NCI-H748 (cell line): ENCODE measurements around the gene ECSCR.

ENCODE experiments used
- DNase-seq: peaks from one replicate; lab custom pipeline; 2025; ENCODE audit not compliant: unreplicated experiment; lab: John Stamatoyannopoulos, UW

Gene ECSCR

DNA sequence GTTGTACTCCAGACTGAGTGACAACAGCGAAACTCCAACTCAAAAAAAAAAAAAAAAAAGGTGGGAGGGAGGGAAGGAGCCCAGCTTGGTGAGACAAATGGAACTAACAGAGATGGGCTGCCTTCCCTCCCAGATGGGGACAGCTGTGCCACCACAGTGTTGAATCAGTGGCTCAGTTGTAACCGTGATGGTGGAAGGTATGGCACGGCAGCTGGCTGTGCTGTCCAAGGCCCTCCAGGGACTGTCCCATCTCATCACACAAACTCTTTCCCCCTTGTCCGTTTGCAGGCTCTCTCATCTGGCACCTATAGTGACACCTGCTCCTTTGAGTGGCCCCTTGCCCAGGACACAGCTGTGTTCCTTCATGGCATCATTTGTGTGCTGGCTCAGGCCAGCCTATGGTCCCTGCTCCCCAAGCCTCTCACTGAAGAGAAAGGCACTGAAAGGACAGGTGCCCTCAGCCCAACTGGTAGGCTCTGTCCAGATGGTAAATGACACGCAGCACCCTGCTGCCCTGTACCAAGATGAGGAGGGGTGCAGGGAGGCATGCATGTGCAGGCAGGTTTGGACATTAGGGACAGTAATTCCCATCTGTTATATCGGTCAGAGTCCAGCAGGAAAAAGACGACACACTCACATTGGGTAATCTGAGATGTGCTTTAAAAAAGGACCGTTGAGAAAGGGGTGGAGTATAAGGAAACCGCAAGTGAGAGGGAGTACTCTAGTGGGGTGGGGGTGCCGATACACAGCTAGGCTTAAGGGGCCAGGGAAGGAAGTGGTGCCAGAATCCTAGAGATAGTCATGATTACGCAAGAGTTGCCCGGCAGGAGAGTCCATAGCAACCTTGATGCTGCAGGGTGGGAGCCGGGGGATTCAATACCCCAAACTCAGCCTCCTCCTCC is 12.6 kb upstream of the ECSCR start:
- no peak for DNase-seq

GRCh38 chr5:139473565-139473964 is 11.0 kb upstream of the ECSCR start:
- DNase-seq: no peak

DNA sequence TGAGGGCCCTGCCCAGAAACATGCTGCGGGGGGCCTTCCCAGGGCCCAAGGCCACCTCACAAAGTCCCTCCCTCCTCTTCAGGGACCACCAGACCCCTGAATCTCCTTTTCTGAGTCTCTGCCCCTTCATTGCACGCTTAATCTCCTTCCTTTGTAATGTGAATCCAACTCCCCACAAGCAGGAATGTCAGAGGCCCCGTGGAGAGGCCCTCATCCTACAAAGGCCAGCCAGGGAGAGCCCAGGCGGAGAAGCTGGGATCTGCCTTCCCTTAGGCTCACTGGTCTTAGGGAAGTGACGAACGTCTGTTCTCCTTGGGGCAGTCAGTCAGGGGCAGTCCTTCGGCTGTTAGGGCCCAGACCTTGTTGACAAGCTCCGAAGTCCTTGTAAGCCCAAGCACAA is 10.6 kb upstream of the ECSCR start:
- DNase-seq: no peak

- DNase-seq: no peak
These were observed 10.0 kb upstream of the ECSCR start for GRCh38 chr5:139472386-139473030.

DNA sequence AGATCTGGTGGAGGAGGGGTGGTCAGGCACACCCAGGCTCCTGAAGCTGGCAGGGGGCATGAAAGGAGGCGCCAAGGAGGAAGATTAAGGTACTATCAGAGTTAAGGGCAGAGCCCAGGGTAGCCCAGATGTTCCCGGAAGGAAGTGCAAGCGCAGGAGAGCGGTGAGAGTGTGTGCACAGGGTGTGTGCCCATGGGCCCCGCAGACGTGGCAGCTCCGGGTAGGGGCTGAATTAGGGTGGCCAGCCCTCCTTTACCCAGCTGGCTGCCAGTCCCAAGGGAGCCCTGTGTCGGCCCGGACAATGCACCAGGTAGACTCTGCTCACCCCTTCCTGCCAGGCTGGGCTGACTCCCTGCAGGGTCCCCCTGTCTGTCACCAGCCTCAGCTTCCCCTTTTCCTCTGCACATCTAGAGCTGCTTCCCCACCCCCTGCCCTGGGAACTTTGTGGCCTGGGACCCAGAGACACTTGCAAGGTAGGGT is 8.3 kb upstream of the ECSCR start, which contains the start of gene SMIM33:
Gene SMIM33 (plus strand): TSS at position 184 of the 480 bp plus-strand sequence. CDS start 118 bp downstream, at position 302.
- no peak for DNase-seq

GRCh38 chr5:139468421-139468931 is 5.9 kb upstream of the ECSCR start:
- no peak for DNase-seq

DNA sequence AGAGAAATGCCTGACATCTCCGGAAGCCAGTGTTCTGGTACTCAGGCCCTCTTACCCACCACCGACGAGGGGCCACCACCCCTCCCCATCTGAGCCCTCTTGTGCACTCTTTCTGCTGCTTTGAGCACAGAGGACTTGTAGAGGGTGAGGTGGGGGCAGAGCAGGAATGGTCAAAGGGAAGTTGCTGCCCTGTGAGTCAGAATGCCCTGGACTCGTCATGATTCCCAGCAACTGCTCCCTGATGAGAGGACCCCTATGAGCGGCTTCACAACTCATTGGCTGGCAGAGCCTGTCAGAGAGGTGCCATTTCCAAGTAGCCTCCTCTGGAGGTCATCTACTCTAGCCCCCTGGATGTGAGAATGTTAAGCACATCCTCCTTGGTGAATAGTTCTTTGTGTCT is 845 bp downstream of the ECSCR start:
- DNase-seq: no peak

- no peak for DNase-seq
These were observed 1.4 kb downstream of the ECSCR start for GRCh38 chr5:139461176-139461575.

DNA sequence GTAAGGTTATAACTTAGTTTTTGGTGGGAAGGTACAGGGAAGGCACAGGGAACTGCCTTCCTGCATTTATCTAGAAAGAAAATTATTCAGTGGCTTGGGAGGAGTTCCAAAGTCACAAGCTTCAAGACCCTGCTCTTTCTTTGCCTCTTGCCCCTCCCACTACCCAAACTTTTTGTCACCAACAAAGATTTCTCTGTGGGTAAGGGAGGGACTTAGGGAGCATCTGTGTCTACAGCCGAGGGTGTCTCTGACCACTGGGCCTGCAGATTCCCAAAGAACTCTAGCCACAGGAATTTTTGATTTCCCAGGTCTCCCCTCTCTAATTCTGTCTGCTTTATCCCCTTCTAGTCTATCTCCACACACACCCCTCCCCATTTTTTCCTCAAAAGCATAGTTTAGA is 2.1 kb downstream of the ECSCR start:
- no peak for DNase-seq

- DNase-seq: peak; percentile 26
These were observed 3.0 kb downstream of the ECSCR start for GRCh38 chr5:139459451-139459934.

- DNase-seq: no peak
These were observed 3.7 kb downstream of the ECSCR start for GRCh38 chr5:139458580-139459407.

- no peak for DNase-seq
These were observed 4.8 kb downstream of the ECSCR start for GRCh38 chr5:139457653-139458306.

- DNase-seq: no peak
These were observed 5.3 kb downstream of the ECSCR start for GRCh38 chr5:139457241-139457640.

- DNase-seq: no peak
These were observed 5.8 kb downstream of the ECSCR start for GRCh38 chr5:139456776-139457175.

DNA sequence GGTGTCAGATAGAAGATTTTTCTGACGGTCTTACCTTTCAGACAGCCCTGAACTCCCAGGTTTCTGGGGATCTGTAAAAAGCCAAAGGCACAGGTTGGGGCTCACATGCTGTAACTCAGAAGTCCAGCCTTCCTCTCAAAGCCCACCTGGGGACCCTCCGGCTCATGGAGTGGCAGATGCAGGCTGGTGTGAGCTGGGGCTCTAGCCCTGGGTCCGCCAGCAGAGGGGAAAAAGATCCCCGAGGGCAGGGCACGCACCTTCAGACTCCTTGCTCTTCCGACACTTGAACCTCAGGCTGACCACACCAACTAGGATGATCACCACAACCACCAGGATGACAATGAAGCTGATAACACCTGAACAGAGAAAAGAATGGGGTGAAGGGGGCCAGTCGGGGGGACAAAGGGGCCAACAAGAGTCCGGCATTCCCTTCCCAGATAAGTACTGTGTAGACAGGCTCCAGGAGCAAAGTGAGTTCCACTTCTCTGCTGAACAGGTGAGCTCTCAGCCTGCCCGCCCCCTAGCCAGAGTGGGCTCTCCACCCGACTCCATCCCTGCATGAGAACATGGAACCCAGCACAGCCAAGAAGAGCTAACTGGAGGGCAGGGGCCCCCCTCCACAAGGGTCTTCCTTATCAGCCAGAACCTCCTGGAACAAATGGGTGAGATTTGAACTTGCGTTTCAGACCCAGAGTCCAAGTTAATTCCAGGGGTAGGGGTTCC is 7.8 kb downstream of the ECSCR start:
- no peak for DNase-seq

GRCh38 chr5:139453683-139454567 is 8.6 kb downstream of the ECSCR start:
- DNase-seq: no peak

- DNase-seq: no peak
These were observed 10.5 kb downstream of the ECSCR start for GRCh38 chr5:139451878-139452660.

DNA sequence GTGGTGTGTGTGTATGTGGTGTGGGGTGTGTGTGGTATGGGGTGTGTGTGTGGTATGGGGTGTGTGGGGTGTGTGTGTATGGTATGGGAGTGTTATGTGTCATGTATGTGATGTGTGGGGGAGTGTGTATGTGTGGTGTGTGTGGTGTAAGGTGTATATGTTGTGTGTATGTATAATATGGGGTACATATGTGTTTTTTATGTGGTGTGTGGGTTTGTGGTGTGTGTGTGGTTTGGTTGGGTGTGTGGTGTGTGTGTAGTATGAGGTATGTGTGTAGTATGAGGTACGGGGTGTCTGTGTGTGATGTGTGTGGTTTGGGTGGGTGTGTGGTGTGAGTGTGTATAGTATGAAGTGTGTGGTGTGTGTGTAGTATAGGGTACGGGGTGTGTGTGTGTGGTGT is 11.4 kb downstream of the ECSCR start:
- no peak for DNase-seq
